Measurements from ENCODE around the gene NOMO2. TPM values are rescaled to one million over a fixed set of nuclear protein-coding genes. Genes with fewer than 3 reads are reported as not detected.
"Not testable (repeated sequence)": the region's sequence is repeated elsewhere in the genome, so short reads cannot be mapped to it uniquely, and the experiment has no call there.

The NOMO2 gene, protein sequence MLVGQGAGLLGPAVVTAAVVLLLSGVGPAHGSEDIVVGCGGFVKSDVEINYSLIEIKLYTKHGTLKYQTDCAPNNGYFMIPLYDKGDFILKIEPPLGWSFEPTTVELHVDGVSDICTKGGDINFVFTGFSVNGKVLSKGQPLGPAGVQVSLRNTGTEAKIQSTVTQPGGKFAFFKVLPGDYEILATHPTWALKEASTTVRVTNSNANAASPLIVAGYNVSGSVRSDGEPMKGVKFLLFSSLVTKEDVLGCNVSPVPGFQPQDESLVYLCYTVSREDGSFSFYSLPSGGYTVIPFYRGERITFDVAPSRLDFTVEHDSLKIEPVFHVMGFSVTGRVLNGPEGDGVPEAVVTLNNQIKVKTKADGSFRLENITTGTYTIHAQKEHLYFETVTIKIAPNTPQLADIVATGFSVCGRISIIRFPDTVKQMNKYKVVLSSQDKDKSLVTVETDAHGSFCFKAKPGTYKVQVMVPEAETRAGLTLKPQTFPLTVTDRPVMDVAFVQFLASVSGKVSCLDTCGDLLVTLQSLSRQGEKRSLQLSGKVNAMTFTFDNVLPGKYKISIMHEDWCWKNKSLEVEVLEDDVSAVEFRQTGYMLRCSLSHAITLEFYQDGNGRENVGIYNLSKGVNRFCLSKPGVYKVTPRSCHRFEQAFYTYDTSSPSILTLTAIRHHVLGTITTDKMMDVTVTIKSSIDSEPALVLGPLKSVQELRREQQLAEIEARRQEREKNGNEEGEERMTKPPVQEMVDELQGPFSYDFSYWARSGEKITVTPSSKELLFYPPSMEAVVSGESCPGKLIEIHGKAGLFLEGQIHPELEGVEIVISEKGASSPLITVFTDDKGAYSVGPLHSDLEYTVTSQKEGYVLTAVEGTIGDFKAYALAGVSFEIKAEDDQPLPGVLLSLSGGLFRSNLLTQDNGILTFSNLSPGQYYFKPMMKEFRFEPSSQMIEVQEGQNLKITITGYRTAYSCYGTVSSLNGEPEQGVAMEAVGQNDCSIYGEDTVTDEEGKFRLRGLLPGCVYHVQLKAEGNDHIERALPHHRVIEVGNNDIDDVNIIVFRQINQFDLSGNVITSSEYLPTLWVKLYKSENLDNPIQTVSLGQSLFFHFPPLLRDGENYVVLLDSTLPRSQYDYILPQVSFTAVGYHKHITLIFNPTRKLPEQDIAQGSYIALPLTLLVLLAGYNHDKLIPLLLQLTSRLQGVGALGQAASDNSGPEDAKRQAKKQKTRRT
- 65.6 TPM for polyA plus RNA-seq (ENCODE audit: insufficient read length)

GRCh38 chr16:18561727-18562314 is at the start of gene NOMO2:
Gene NOMO2 (minus strand): TSS chr16:18562097. CDS start chr16:18562040, 57 bp downstream.
- DNase-seq (ENCODE audit: low read depth), result not testable (repeated sequence)

GRCh38 chr16:18610147-18610803 is 48.4 kb upstream of the NOMO2 start:
- DNase-seq (ENCODE audit: low read depth), result not testable (repeated sequence)

GRCh38 chr16:18608271-18608670 is 46.4 kb upstream of the NOMO2 start:
- DNase-seq (ENCODE audit: low read depth), result not testable (repeated sequence)

DNA sequence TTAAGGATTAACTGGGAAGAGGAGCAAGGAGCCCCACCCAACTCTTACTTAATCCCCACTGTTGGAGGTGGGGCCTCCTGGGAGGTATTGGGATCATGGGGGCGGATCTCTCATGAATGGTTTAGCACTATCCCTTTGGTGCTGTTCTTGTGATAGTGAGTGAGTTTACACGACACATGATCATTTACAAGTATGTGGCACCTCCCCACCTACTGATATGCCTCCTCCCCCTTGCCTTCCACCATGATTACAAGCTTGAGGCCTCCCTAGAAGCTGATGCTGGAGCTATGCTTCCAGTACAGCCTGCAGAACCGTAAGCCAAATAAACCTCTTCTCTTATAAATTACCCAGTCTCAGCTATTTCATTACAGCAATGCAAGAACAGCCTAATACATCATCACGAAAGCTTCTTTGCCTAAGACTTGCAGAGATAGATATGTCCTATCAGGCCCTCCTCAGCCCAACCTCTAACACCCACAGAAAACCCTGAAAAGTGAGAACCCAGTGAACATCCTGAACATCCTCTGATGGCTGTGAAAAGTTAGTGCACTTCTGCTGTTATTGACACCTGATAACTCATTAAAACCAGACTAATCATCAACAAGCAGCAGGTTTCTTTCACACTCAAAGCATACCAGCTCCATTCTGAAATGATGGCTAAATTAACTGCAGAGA is 41.8 kb upstream of the NOMO2 start:
- not testable (repeated sequence) for DNase-seq (ENCODE audit: low read depth)

GRCh38 chr16:18598582-18598981 is 36.7 kb upstream of the NOMO2 start:
- not testable (repeated sequence) for DNase-seq (ENCODE audit: low read depth)

DNA sequence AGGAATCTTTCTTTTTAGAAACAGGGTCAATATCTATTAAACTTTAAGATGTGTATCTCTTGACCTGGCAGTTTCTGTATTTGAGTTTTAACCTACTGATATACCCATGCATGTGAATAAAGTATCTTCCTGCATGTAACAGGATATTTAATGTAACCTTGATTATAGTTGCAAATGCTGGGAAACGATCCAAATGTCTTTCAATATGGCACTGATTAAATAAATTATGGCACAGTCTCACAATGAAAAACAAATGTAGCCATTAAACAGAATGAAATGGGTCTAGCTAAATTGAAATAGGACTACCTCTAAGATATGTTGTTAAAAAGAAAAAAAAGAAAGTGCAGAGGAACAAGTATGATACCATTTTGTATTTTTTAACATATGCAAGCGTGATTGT is 35.8 kb upstream of the NOMO2 start:
- not testable (repeated sequence) for DNase-seq (ENCODE audit: low read depth)

- not testable (repeated sequence) for DNase-seq (ENCODE audit: low read depth)
These were observed 35.4 kb upstream of the NOMO2 start for GRCh38 chr16:18597319-18597718.

- not testable (repeated sequence) for DNase-seq (ENCODE audit: low read depth)
These were observed 33.9 kb upstream of the NOMO2 start for GRCh38 chr16:18595796-18596195.

- DNase-seq (ENCODE audit: low read depth), result not testable (repeated sequence)
These were observed 33.0 kb upstream of the NOMO2 start for GRCh38 chr16:18594880-18595279.

- DNase-seq (ENCODE audit: low read depth), result not testable (repeated sequence)
These were observed 32.0 kb upstream of the NOMO2 start for GRCh38 chr16:18593904-18594303.

DNA sequence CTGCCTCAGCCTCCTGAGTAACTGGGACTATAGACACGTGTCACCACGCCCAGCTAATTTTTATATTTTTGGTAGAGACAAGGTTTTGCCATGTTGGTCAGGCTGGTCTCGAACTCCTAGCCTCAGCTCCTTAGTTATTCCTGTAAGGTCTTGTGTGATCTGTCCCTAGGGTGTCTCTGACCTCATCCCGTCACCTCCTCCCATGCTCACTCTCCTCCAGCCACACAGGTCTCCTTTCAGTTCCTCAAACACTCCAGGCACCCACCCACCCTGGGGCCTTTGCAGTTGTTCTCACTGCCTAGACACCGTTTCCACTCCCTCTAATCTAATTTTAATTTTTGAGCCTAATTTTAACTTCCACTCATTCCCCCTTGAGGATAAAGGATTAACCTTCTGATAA is 31.1 kb upstream of the NOMO2 start:
- DNase-seq (ENCODE audit: low read depth), result not testable (repeated sequence)

- DNase-seq (ENCODE audit: low read depth), result not testable (repeated sequence)
These were observed 30.0 kb upstream of the NOMO2 start for GRCh38 chr16:18591908-18592307.

- not testable (repeated sequence) for DNase-seq (ENCODE audit: low read depth)
These were observed 29.5 kb upstream of the NOMO2 start for GRCh38 chr16:18591441-18591840.

- DNase-seq (ENCODE audit: low read depth), result not testable (repeated sequence)
These were observed 27.9 kb upstream of the NOMO2 start for GRCh38 chr16:18589806-18590205.

- not testable (repeated sequence) for DNase-seq (ENCODE audit: low read depth)
These were observed 25.0 kb upstream of the NOMO2 start for GRCh38 chr16:18586560-18587540.

DNA sequence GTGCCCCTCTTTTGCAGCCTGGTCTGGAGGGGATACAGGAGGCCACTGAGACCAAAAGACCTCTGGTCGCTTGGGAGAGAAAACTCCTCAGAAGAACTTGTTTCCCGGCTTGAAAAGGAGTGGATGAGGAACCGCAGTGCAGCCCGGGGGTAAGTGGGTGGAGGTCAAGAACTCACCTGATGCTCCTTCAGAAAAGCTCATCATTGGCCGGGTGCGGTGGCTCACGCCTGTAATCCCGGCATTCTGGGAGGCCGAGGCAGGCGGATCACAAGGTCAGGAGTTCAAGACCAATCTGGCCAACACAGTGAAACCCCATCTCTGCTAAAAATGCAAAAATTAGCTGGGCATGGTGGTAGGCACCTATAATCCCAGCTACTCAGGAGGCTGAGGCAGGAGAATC is 23.9 kb upstream of the NOMO2 start:
- DNase-seq (ENCODE audit: low read depth), result not testable (repeated sequence)

GRCh38 chr16:18582902-18583301 is 21.0 kb upstream of the NOMO2 start:
- no peak for DNase-seq (ENCODE audit: low read depth)

GRCh38 chr16:18580396-18580795 is 18.5 kb upstream of the NOMO2 start:
- DNase-seq (ENCODE audit: low read depth), result not testable (repeated sequence)

DNA sequence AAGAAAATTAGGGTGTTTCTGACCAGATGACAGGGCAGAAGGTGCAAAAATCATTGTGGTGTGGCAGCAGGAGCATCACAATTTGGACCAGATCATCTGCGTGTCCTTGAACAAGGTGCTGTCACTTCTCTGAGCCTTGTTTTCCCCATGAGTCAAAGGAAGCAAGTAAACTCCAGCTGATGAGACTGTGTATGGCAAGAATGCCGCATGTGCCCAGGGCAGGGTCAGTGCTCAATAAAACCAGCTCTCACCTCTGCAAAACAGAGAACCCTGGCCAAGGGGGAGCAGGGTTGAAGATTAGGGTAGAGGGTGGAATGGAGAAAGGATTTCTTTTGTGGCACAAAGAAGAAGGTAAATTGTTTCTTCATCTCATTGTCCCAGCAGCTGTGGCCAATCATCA is 17.4 kb upstream of the NOMO2 start:
- not testable (repeated sequence) for DNase-seq (ENCODE audit: low read depth)

Data from forelimb muscle (tissue), 1 donor.